DOHH2 (cell line): ENCODE data around the gene MESD.

Source experiments
- EZH2phosphoT487 ChIP-seq: fragments of 200-600 bp; sonication (generic); IDR thresholded peaks from 2 replicates; pipeline ENCODE4 v1.6.1; 2017; ENCODE audit warnings: borderline replicate concordance, mild to moderate bottlenecking, antibody characterized with exemption, low read length, moderate library complexity, mixed read lengths
- TF ChIP-seq, protein P1 (sequence below): fragments of 200-600 bp; sonication (generic); IDR thresholded peaks from one replicate; pipeline ENCODE4 v1.5.1; 2014; ENCODE audit warnings: antibody characterized with exemption, mild to moderate bottlenecking, low read depth, low read length; ENCODE audit not compliant: poor library complexity, severe bottlenecking

DNA sequence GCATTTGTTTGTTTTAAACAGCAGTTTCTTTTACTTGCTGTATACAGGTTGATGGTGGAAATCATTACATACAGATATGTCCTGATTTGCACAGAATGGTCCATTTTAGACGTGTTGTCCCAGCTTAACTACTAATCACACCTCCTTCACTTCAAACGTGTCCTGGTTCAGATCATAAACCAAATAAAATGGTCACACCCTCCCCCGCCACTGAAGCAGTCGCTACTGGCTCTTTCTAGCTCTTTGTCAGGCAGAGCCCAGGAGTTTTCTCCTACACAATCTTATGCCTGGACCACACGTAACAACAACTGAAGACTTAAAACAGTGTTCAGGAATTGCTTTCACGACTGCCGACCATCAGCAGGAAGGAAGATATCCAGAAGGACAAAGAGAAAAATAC lies 73.6 kb downstream of the MESD start:
- TF ChIP-seq, protein P1, sequence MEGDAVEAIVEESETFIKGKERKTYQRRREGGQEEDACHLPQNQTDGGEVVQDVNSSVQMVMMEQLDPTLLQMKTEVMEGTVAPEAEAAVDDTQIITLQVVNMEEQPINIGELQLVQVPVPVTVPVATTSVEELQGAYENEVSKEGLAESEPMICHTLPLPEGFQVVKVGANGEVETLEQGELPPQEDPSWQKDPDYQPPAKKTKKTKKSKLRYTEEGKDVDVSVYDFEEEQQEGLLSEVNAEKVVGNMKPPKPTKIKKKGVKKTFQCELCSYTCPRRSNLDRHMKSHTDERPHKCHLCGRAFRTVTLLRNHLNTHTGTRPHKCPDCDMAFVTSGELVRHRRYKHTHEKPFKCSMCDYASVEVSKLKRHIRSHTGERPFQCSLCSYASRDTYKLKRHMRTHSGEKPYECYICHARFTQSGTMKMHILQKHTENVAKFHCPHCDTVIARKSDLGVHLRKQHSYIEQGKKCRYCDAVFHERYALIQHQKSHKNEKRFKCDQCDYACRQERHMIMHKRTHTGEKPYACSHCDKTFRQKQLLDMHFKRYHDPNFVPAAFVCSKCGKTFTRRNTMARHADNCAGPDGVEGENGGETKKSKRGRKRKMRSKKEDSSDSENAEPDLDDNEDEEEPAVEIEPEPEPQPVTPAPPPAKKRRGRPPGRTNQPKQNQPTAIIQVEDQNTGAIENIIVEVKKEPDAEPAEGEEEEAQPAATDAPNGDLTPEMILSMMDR, result no peak
- no peak for TF ChIP-seq EZH2phosphoT487
